ENCODE measurements around the gene CD55.

DNA sequence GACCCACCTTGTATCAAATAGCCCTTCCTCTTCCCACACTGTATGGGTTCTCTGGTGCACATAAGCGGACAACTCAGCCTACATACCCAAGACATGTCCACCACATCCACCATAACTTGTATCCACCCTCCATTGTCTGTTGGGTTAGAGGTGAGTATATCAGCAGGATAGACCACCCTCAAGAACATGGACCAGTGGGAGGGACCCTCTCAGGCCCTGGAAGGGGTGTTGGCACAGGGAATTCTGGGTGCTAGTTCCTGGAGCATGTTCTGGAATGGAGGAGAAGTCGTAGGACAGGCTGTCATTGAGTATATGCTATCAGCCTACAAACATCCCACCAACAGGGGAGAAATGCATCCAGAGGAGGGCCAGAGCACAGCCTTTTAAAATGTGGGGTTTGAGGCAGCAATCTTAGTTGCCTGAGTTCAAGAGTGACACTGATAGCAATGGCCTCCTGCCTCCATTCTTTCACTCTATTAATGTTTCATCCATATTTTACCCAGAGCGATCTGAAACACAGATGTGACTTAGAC lies 7.5 kb downstream of the CD55 start:
- TF ChIP-seq, protein P1, sequence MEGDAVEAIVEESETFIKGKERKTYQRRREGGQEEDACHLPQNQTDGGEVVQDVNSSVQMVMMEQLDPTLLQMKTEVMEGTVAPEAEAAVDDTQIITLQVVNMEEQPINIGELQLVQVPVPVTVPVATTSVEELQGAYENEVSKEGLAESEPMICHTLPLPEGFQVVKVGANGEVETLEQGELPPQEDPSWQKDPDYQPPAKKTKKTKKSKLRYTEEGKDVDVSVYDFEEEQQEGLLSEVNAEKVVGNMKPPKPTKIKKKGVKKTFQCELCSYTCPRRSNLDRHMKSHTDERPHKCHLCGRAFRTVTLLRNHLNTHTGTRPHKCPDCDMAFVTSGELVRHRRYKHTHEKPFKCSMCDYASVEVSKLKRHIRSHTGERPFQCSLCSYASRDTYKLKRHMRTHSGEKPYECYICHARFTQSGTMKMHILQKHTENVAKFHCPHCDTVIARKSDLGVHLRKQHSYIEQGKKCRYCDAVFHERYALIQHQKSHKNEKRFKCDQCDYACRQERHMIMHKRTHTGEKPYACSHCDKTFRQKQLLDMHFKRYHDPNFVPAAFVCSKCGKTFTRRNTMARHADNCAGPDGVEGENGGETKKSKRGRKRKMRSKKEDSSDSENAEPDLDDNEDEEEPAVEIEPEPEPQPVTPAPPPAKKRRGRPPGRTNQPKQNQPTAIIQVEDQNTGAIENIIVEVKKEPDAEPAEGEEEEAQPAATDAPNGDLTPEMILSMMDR (IDR thresholded peaks at IDR 0.05) = no peak
- TF ChIP-seq GABPB1 (CRISPR knock-in tag; IDR thresholded peaks at IDR 0.05) (no peak), ATF3 (CRISPR knock-in tag; conservative IDR thresholded peaks at IDR 0.05) (no peak), USF2 (CRISPR knock-in tag; IDR thresholded peaks at IDR 0.05) (no peak), ZNF138 (CRISPR knock-in tag; conservative IDR thresholded peaks at IDR 0.05) (no peak), ZBTB21 (CRISPR knock-in tag; IDR thresholded peaks at IDR 0.05; ENCODE audit: borderline replicate concordance) (no peak)
- TF ChIP-seq, protein P2, sequence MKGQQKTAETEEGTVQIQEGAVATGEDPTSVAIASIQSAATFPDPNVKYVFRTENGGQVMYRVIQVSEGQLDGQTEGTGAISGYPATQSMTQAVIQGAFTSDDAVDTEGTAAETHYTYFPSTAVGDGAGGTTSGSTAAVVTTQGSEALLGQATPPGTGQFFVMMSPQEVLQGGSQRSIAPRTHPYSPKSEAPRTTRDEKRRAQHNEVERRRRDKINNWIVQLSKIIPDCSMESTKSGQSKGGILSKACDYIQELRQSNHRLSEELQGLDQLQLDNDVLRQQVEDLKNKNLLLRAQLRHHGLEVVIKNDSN (CRISPR knock-in tag; IDR thresholded peaks at IDR 0.05) = no peak

Measured in WTC11 (cell line).